ENCODE results near the gene LPP.

LPP gene

GRCh38 chr3:188309437-188310269 is 155.7 kb downstream of the LPP start:
- ATAC-seq (ENCODE audit: insufficient read depth, low read depth) (peak; percentile 45; the same call in 1 of the 3 replicates), DNase-seq (no peak)
- H4K20me1 ChIP-seq (ENCODE audit: insufficient read depth, low read length), result no peaks in the 10 kb centered on the region
- peaks cover 6% of the 10 kb centered on the region; the same call in 1 of the 2 replicates for H3K4me1 ChIP-seq (ENCODE audit: insufficient read depth, low read length)
- no peak overlapping the region for H2AFZ ChIP-seq (ENCODE audit: low read depth, low read length)
- H3K9ac ChIP-seq (ENCODE audit: low read depth, low read length), result no peak overlapping the region
- no peak overlapping the region for H3K4me2 ChIP-seq (ENCODE audit: insufficient read depth, low read length)
- H3K36me3 ChIP-seq (ENCODE audit: insufficient read depth, low read length), result no peaks in the 10 kb centered on the region
- no peak overlapping the region for H3K4me3 ChIP-seq (ENCODE audit: low read depth in 1 of 2, low read length in 2 of 2)
- H3K79me2 ChIP-seq (ENCODE audit: insufficient read depth, low read length), result 0 out of 2 replicates have a peak, but pooled peaks cover 8% of the 10 kb centered on the region
- H3K27me3 ChIP-seq (ENCODE audit: insufficient read depth, low read length, poor library complexity), result no peaks in the 10 kb centered on the region
- no peak overlapping the region for H3K27ac ChIP-seq (ENCODE audit: low read length)
- no peaks in the 10 kb centered on the region for H3K9me3 ChIP-seq (ENCODE audit: insufficient read depth, low read length, severe bottlenecking)
- no peak for TF ChIP-seq EZH2 (IDR thresholded peaks at IDR 0.05; ENCODE audit: borderline replicate concordance, low read depth, low read length, severe bottlenecking)
- TF ChIP-seq, protein P1, sequence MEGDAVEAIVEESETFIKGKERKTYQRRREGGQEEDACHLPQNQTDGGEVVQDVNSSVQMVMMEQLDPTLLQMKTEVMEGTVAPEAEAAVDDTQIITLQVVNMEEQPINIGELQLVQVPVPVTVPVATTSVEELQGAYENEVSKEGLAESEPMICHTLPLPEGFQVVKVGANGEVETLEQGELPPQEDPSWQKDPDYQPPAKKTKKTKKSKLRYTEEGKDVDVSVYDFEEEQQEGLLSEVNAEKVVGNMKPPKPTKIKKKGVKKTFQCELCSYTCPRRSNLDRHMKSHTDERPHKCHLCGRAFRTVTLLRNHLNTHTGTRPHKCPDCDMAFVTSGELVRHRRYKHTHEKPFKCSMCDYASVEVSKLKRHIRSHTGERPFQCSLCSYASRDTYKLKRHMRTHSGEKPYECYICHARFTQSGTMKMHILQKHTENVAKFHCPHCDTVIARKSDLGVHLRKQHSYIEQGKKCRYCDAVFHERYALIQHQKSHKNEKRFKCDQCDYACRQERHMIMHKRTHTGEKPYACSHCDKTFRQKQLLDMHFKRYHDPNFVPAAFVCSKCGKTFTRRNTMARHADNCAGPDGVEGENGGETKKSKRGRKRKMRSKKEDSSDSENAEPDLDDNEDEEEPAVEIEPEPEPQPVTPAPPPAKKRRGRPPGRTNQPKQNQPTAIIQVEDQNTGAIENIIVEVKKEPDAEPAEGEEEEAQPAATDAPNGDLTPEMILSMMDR (IDR thresholded peaks at IDR 0.05; ENCODE audit: borderline replicate concordance, extremely low read depth, low read length, poor library complexity, severe bottlenecking), result no peak

- Histone ChIP-seq H3K36me3 (ENCODE audit: insufficient read depth, low read length) (no peaks in the 10 kb centered on the region), H4K20me1 (ENCODE audit: insufficient read depth, low read length) (no peaks in the 10 kb centered on the region), H3K9ac (ENCODE audit: low read depth, low read length) (no peak overlapping the region), H3K79me2 (ENCODE audit: insufficient read depth, low read length) (0 out of 2 replicates have a peak, but pooled peaks cover 8% of the 10 kb centered on the region), H3K27ac (ENCODE audit: low read length) (no peak overlapping the region), H3K4me1 (ENCODE audit: insufficient read depth, low read length) (peaks cover 6% of the 10 kb centered on the region; the same call in 1 of the 2 replicates), H2AFZ (ENCODE audit: low read depth, low read length) (no peak overlapping the region), H3K4me2 (ENCODE audit: insufficient read depth, low read length) (no peak overlapping the region), H3K4me3 (ENCODE audit: low read depth in 1 of 2, low read length in 2 of 2) (no peak overlapping the region), H3K9me3 (ENCODE audit: insufficient read depth, low read length, severe bottlenecking) (no peaks in the 10 kb centered on the region), H3K27me3 (ENCODE audit: insufficient read depth, low read length, poor library complexity) (no peaks in the 10 kb centered on the region)
- DNase-seq, result no peak
- TF ChIP-seq, protein P1 (IDR thresholded peaks at IDR 0.05; ENCODE audit: borderline replicate concordance, extremely low read depth, low read length, poor library complexity, severe bottlenecking), result no peak
- TF ChIP-seq EZH2 (IDR thresholded peaks at IDR 0.05; ENCODE audit: borderline replicate concordance, low read depth, low read length, severe bottlenecking), result no peak
- no peak for ATAC-seq (ENCODE audit: insufficient read depth, low read depth)
Observed at GRCh38 chr3:188310270-188310710, 156.3 kb downstream of the LPP start.

GRCh38 chr3:188315553-188315952 is 161.6 kb downstream of the LPP start:
- Histone ChIP-seq H3K9ac (ENCODE audit: low read depth, low read length) (no peak overlapping the region), H3K4me1 (ENCODE audit: insufficient read depth, low read length) (no peaks in the 10 kb centered on the region), H4K20me1 (ENCODE audit: insufficient read depth, low read length) (no peaks in the 10 kb centered on the region), H2AFZ (ENCODE audit: low read depth, low read length) (no peak overlapping the region), H3K79me2 (ENCODE audit: insufficient read depth, low read length) (peaks cover 4% of the 10 kb centered on the region; the same call in 1 of the 2 replicates), H3K36me3 (ENCODE audit: insufficient read depth, low read length) (no peaks in the 10 kb centered on the region), H3K4me2 (ENCODE audit: insufficient read depth, low read length) (no peak overlapping the region), H3K27me3 (ENCODE audit: insufficient read depth, low read length, poor library complexity) (no peaks in the 10 kb centered on the region), H3K27ac (ENCODE audit: low read length) (no peak overlapping the region), H3K9me3 (ENCODE audit: insufficient read depth, low read length, severe bottlenecking) (no peaks in the 10 kb centered on the region), H3K4me3 (ENCODE audit: low read depth in 1 of 2, low read length in 2 of 2) (no peak overlapping the region)
- no peak for TF ChIP-seq EZH2 (IDR thresholded peaks at IDR 0.05; ENCODE audit: borderline replicate concordance, low read depth, low read length, severe bottlenecking)
- TF ChIP-seq, protein P1 (IDR thresholded peaks at IDR 0.05; ENCODE audit: borderline replicate concordance, extremely low read depth, low read length, poor library complexity, severe bottlenecking), result no peak
- ATAC-seq (ENCODE audit: insufficient read depth, low read depth), result no peak
- no peak for DNase-seq

Measured in DND-41 (cell line).